GM23338 (cell line): ENCODE results near the gene GOLT1A. TPM values are rescaled to one million over a fixed set of nuclear protein-coding genes. Genes with fewer than 3 reads are reported as not detected.

ENCODE experiments used
- ATAC-seq: fragments of 200-7000 bp; cut with Tn5 transposase; 3 replicates; pipeline ENCODE4 v1.9.1; 2020
- DNase-seq: peaks from one replicate; pipeline ENCODE4 v3.0.0-alpha.2; 2015; ENCODE audit warnings: low spot score
- H2AFZ ChIP-seq: fragments of 200-600 bp; sonication (generic); 2 replicates; pipeline ENCODE4 v1.8.0; 2016; ENCODE audit warnings: antibody characterized with exemption, mild to moderate bottlenecking, moderate library complexity
- H3F3A ChIP-seq: fragments of 200-600 bp; sonication (generic); replicated peaks from 2 replicates; pipeline ENCODE4 v1.8.0; 2017; ENCODE audit warnings: antibody characterized with exemption, mixed run types, low read depth
- H3K27ac ChIP-seq: fragments of 200-600 bp; sonication (generic); 2 replicates; pipeline ENCODE4 v1.6.1; 2016; ENCODE audit warnings: low read depth
- H3K27me3 ChIP-seq: fragments of 200-600 bp; sonication (generic); 2 replicates; pipeline ENCODE4 v1.8.0; 2016; ENCODE audit warnings: mild to moderate bottlenecking, mixed run types, moderate library complexity; ENCODE audit not compliant: insufficient read depth
- H3K36me3 ChIP-seq: fragments of 200-600 bp; sonication (generic); 2 replicates; pipeline ENCODE4 v1.8.0; 2016; ENCODE audit warnings: mild to moderate bottlenecking; ENCODE audit not compliant: insufficient read depth
- H3K4me1 ChIP-seq: fragments of 200-600 bp; sonication (generic); 2 replicates; pipeline ENCODE4 v1.8.0; 2016; ENCODE audit warnings: mild to moderate bottlenecking, moderate library complexity; ENCODE audit not compliant: insufficient read depth
- H3K4me2 ChIP-seq: fragments of 200-600 bp; sonication (generic); 2 replicates; pipeline ENCODE4 v1.7.1; 2017; ENCODE audit warnings: mixed run types
- H3K4me3 ChIP-seq: fragments of 200-600 bp; sonication (generic); 2 replicates; pipeline ENCODE4 v1.6.1; 2016; ENCODE audit warnings: mixed run types
- H3K79me2 ChIP-seq: fragments of 200-600 bp; sonication (generic); replicated peaks from 2 replicates; pipeline ENCODE4 v1.8.0; 2017; ENCODE audit warnings: mild to moderate bottlenecking; ENCODE audit not compliant: insufficient read depth
- H3K9me2 ChIP-seq: fragments of 200-600 bp; sonication (generic); 2 replicates; pipeline ENCODE4 v1.8.0; 2017; ENCODE audit not compliant: insufficient read depth
- H4K20me1 ChIP-seq: fragments of 200-600 bp; sonication (generic); replicated peaks from 2 replicates; pipeline ENCODE4 v1.8.0; 2017; ENCODE audit warnings: mild to moderate bottlenecking; ENCODE audit not compliant: insufficient read depth
- H3K27ac Mint-ChIP-seq: 2 replicates; pipeline ENCODE4 v1.8.0; 2020; ENCODE audit warnings: inconsistent platforms, mild to moderate bottlenecking, moderate library complexity, mixed read lengths
- H3K27me3 Mint-ChIP-seq: 3 replicates; pipeline ENCODE4 v1.8.0; 2022; ENCODE audit warnings: low read depth, mild to moderate bottlenecking, moderate library complexity, mixed read lengths, inconsistent platforms; ENCODE audit not compliant: insufficient read depth, poor library complexity
- H3K36me3 Mint-ChIP-seq: 3 replicates; pipeline ENCODE4 v1.8.0; 2021; ENCODE audit warnings: low read depth, mild to moderate bottlenecking, inconsistent platforms, moderate library complexity, mixed read lengths
- H3K4me1 Mint-ChIP-seq: 3 replicates; pipeline ENCODE4 v1.8.0; 2020; ENCODE audit warnings: mild to moderate bottlenecking, inconsistent platforms, mixed read lengths
- H3K4me3 Mint-ChIP-seq: 3 replicates; pipeline ENCODE4 v1.8.0; 2021; ENCODE audit warnings: moderate library complexity, mild to moderate bottlenecking, inconsistent platforms, mixed read lengths
- H3K9me3 Mint-ChIP-seq: 3 replicates; pipeline ENCODE4 v1.8.0; 2020; ENCODE audit warnings: moderate library complexity, mild to moderate bottlenecking, inconsistent platforms, mixed read lengths
- CREB1 ChIP-seq: fragments of 250-450 bp; sonication (Bioruptor Pico); IDR thresholded peaks from 2 replicates; pipeline ENCODE4 v1.5.0; 2020; ENCODE audit warnings: low read depth, mild to moderate bottlenecking, moderate library complexity
- EZH2 ChIP-seq: fragments of 200-600 bp; sonication (generic); IDR thresholded peaks from one replicate; pipeline ENCODE4 v1.8.0; 2017; ENCODE audit warnings: antibody characterized with exemption, mild to moderate bottlenecking, low read depth; ENCODE audit not compliant: unreplicated experiment
- EZH2phosphoT487 ChIP-seq: fragments of 200-600 bp; sonication (generic); IDR thresholded peaks from one replicate; pipeline ENCODE4 v1.8.1; 2018; ENCODE audit warnings: antibody characterized with exemption; ENCODE audit not compliant: unreplicated experiment
- JUNB ChIP-seq: IDR thresholded peaks from one replicate; pipeline ENCODE4 v1.6.1; 2016; ENCODE audit warnings: antibody characterized with exemption; ENCODE audit not compliant: unreplicated experiment
- NANOG ChIP-seq: IDR thresholded peaks from 2 replicates; pipeline ENCODE4 v1.6.1; 2016; ENCODE audit warnings: antibody characterized with exemption, borderline replicate concordance
- POLR2AphosphoS5 ChIP-seq: IDR thresholded peaks from 2 replicates; pipeline ENCODE4 v1.6.1; 2016; ENCODE audit warnings: antibody characterized with exemption, low read depth
- REST ChIP-seq: IDR thresholded peaks from one replicate; pipeline ENCODE4 v1.6.1; 2018; ENCODE audit warnings: antibody characterized with exemption; ENCODE audit not compliant: unreplicated experiment
- STAT1 ChIP-seq: IDR thresholded peaks from one replicate; pipeline ENCODE4 v1.6.1; 2016; ENCODE audit warnings: antibody characterized with exemption; ENCODE audit not compliant: unreplicated experiment
- ZNF114 ChIP-seq: fragments of 250-450 bp; sonication (Bioruptor Pico); IDR thresholded peaks from 2 replicates; pipeline ENCODE4 v1.5.0; 2020; ENCODE audit warnings: mild to moderate bottlenecking, moderate library complexity
- polyA plus RNA-seq: library from polyadenylated mRNA; unstranded; fragments of >200 nt; fragmentation: Nextera tagmentation; extraction: Ambion mirVana; gene quantifications from 2 replicates; pipeline ENCODE4 v1.2.1, GENCODE V29; 2016
- total RNA-seq: library from RNA; depleted of rRNA; stranded (reverse); fragments of >200 nt; shearing (Covaris generic); gene quantifications from 2 replicates; pipeline ENCODE4 v1.2.3, GENCODE V29; 2014
- TF ChIP-seq, protein P1 (sequence below), 2 experiments: fragments of 200-600 bp in 1 of 2; sonication (generic) in 1 of 2; conservative IDR thresholded peaks; 2 replicates each; pipeline versions ENCODE4 v1.5.1 to v1.6.1; 2016 to 2017; ENCODE audit warnings: antibody characterized with exemption in 2 of 2, low read depth in 2 of 2, mild to moderate bottlenecking in 2 of 2, moderate library complexity in 1 of 2
- TF ChIP-seq, protein P2 (sequence below): IDR thresholded peaks from 2 replicates; pipeline ENCODE4 v1.6.1; 2016; ENCODE audit warnings: antibody characterized with exemption
- TF ChIP-seq, protein P3 (sequence below): fragments of 250-450 bp; sonication (Bioruptor Pico); IDR thresholded peaks from 2 replicates; pipeline ENCODE4 v1.5.0; 2020; ENCODE audit warnings: mild to moderate bottlenecking, moderate library complexity

GOLT1A gene
- total and polyA plus RNA-seq, 2 experiments from 2014 or later, result 3.0 to 7.2 TPM

GRCh38 chr1:204194771-204195170, 19.0 kb downstream of the GOLT1A start (continued):
- TF ChIP-seq, protein P1, sequence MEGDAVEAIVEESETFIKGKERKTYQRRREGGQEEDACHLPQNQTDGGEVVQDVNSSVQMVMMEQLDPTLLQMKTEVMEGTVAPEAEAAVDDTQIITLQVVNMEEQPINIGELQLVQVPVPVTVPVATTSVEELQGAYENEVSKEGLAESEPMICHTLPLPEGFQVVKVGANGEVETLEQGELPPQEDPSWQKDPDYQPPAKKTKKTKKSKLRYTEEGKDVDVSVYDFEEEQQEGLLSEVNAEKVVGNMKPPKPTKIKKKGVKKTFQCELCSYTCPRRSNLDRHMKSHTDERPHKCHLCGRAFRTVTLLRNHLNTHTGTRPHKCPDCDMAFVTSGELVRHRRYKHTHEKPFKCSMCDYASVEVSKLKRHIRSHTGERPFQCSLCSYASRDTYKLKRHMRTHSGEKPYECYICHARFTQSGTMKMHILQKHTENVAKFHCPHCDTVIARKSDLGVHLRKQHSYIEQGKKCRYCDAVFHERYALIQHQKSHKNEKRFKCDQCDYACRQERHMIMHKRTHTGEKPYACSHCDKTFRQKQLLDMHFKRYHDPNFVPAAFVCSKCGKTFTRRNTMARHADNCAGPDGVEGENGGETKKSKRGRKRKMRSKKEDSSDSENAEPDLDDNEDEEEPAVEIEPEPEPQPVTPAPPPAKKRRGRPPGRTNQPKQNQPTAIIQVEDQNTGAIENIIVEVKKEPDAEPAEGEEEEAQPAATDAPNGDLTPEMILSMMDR (conservative IDR thresholded peaks at IDR 0.05; ENCODE audit: low read depth in 2 of 2), result no peak

- no peaks in the 10 kb centered on the region for H3K79me2 ChIP-seq
- Mint-ChIP-seq H3K4me3 (no peak overlapping the region), H3K9me3 (no peaks in the 10 kb centered on the region; the same call in 2 of the 3 replicates), H3K36me3 (no peaks in the 10 kb centered on the region), H3K27me3 (peaks cover 6% of the 10 kb centered on the region), H3K27ac (no peak overlapping the region), H3K4me1 (peaks cover 19% of the 10 kb centered on the region)
- H3K27me3 ChIP-seq, result peaks cover 20% of the 10 kb centered on the region; the same call in 1 of the 2 replicates
- H3K9me2 ChIP-seq, result no peaks in the 10 kb centered on the region
- no peak overlapping the region for H3K27ac ChIP-seq
- no peak overlapping the region for H3K4me3 ChIP-seq
- TF ChIP-seq, protein P2, sequence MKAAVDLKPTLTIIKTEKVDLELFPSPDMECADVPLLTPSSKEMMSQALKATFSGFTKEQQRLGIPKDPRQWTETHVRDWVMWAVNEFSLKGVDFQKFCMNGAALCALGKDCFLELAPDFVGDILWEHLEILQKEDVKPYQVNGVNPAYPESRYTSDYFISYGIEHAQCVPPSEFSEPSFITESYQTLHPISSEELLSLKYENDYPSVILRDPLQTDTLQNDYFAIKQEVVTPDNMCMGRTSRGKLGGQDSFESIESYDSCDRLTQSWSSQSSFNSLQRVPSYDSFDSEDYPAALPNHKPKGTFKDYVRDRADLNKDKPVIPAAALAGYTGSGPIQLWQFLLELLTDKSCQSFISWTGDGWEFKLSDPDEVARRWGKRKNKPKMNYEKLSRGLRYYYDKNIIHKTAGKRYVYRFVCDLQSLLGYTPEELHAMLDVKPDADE, result no peak
- TF ChIP-seq REST (no peak), EZH2 (no peak), POLR2AphosphoS5 (no peak), ZNF114 (CRISPR knock-in tag) (no peak), NANOG (no peak), CREB1 (CRISPR knock-in tag) (no peak), EZH2phosphoT487 (no peak), JUNB (no peak), STAT1 (no peak)
- TF ChIP-seq, protein P3, sequence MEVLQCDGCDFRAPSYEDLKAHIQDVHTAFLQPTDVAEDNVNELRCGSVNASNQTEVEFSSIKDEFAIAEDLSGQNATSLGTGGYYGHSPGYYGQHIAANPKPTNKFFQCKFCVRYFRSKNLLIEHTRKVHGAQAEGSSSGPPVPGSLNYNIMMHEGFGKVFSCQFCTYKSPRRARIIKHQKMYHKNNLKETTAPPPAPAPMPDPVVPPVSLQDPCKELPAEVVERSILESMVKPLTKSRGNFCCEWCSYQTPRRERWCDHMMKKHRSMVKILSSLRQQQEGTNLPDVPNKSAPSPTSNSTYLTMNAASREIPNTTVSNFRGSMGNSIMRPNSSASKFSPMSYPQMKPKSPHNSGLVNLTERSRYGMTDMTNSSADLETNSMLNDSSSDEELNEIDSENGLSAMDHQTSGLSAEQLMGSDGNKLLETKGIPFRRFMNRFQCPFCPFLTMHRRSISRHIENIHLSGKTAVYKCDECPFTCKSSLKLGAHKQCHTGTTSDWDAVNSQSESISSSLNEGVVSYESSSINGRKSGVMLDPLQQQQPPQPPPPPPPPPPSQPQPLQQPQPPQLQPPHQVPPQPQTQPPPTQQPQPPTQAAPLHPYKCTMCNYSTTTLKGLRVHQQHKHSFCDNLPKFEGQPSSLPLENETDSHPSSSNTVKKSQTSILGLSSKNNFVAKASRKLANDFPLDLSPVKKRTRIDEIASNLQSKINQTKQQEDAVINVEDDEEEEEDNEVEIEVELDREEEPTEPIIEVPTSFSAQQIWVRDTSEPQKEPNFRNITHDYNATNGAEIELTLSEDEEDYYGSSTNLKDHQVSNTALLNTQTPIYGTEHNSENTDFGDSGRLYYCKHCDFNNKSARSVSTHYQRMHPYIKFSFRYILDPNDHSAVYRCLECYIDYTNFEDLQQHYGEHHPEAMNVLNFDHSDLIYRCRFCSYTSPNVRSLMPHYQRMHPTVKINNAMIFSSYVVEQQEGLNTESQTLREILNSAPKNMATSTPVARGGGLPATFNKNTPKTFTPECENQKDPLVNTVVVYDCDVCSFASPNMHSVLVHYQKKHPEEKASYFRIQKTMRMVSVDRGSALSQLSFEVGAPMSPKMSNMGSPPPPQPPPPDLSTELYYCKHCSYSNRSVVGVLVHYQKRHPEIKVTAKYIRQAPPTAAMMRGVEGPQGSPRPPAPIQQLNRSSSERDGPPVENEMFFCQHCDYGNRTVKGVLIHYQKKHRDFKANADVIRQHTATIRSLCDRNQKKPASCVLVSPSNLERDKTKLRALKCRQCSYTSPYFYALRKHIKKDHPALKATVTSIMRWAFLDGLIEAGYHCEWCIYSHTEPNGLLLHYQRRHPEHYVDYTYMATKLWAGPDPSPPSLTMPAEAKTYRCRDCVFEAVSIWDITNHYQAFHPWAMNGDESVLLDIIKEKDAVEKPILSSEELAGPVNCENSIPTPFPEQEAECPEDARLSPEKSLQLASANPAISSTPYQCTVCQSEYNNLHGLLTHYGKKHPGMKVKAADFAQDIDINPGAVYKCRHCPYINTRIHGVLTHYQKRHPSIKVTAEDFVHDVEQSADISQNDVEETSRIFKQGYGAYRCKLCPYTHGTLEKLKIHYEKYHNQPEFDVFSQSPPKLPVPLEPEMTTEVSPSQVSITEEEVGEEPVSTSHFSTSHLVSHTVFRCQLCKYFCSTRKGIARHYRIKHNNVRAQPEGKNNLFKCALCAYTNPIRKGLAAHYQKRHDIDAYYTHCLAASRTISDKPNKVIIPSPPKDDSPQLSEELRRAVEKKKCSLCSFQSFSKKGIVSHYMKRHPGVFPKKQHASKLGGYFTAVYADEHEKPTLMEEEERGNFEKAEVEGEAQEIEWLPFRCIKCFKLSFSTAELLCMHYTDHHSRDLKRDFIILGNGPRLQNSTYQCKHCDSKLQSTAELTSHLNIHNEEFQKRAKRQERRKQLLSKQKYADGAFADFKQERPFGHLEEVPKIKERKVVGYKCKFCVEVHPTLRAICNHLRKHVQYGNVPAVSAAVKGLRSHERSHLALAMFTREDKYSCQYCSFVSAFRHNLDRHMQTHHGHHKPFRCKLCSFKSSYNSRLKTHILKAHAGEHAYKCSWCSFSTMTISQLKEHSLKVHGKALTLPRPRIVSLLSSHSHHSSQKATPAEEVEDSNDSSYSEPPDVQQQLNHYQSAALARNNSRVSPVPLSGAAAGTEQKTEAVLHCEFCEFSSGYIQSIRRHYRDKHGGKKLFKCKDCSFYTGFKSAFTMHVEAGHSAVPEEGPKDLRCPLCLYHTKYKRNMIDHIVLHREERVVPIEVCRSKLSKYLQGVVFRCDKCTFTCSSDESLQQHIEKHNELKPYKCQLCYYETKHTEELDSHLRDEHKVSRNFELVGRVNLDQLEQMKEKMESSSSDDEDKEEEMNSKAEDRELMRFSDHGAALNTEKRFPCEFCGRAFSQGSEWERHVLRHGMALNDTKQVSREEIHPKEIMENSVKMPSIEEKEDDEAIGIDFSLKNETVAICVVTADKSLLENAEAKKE (CRISPR knock-in tag), result no peak
- no peak for ATAC-seq
- peaks cover 7% of the 10 kb centered on the region for H3K4me1 ChIP-seq
- DNase-seq, result no peak
- no peaks in the 10 kb centered on the region for H3F3A ChIP-seq
- H2AFZ ChIP-seq, result no peak overlapping the region
- H3K36me3 ChIP-seq, result no peaks in the 10 kb centered on the region
- no peaks in the 10 kb centered on the region for H4K20me1 ChIP-seq
- no peak overlapping the region for H3K4me2 ChIP-seq
These were observed 19.7 kb downstream of the GOLT1A start for GRCh38 chr1:204194080-204194479.
